PFSK-1 (cell line): ENCODE results near the gene KIDINS220.

Source experiments
- POLR2AphosphoS5 ChIP-seq: IDR thresholded peaks from 2 replicates; pipeline ENCODE4 v1.6.1; 2012; ENCODE audit warnings: low read depth, mild to moderate bottlenecking, control low read depth, low read length, moderate library complexity
- SIN3A ChIP-seq: IDR thresholded peaks from 2 replicates; pipeline ENCODE4 v1.6.1; 2012; ENCODE audit warnings: mild to moderate bottlenecking, low read length, moderate library complexity, borderline replicate concordance; ENCODE audit not compliant: insufficient read depth
- TAF1 ChIP-seq: IDR thresholded peaks from 2 replicates; pipeline ENCODE4 v1.6.1; 2012; ENCODE audit warnings: low read length, control low read depth, borderline replicate concordance; ENCODE audit not compliant: insufficient read depth
- TF ChIP-seq, protein P1 (sequence below), 2 experiments: IDR thresholded peaks; 2 replicates each; pipeline versions ENCODE4 v1.6.1 to v1.8.0; 2011 to 2012; ENCODE audit warnings: low read depth in 2 of 2, low read length in 2 of 2, control low read depth in 1 of 2, inconsistent platforms in 1 of 2, mild to moderate bottlenecking in 1 of 2, moderate library complexity in 1 of 2; ENCODE audit not compliant: insufficient read depth in 1 of 2

DNA sequence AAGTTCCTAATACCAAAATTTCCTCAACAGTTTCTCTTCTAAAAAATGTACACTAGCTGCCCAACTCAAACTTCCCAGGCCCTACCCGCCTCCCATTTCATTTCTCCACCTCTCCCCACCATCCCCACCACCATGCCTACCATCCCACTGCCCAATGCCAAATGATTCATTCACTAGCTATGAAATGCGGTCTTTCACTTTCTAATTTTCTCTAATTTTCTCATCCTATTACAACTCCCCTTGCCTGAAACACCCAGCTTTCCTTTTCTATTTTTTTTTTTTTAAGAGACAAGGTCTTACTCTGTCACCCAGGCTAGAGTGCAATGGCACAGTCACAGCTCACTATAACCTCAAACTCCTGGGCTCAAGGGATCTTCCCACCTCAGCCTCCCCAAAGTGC lies 38.4 kb downstream of the KIDINS220 start:
- no peak for TF ChIP-seq POLR2AphosphoS5
- TF ChIP-seq SIN3A = no peak
- TF ChIP-seq TAF1 = no peak
- TF ChIP-seq, protein P1, sequence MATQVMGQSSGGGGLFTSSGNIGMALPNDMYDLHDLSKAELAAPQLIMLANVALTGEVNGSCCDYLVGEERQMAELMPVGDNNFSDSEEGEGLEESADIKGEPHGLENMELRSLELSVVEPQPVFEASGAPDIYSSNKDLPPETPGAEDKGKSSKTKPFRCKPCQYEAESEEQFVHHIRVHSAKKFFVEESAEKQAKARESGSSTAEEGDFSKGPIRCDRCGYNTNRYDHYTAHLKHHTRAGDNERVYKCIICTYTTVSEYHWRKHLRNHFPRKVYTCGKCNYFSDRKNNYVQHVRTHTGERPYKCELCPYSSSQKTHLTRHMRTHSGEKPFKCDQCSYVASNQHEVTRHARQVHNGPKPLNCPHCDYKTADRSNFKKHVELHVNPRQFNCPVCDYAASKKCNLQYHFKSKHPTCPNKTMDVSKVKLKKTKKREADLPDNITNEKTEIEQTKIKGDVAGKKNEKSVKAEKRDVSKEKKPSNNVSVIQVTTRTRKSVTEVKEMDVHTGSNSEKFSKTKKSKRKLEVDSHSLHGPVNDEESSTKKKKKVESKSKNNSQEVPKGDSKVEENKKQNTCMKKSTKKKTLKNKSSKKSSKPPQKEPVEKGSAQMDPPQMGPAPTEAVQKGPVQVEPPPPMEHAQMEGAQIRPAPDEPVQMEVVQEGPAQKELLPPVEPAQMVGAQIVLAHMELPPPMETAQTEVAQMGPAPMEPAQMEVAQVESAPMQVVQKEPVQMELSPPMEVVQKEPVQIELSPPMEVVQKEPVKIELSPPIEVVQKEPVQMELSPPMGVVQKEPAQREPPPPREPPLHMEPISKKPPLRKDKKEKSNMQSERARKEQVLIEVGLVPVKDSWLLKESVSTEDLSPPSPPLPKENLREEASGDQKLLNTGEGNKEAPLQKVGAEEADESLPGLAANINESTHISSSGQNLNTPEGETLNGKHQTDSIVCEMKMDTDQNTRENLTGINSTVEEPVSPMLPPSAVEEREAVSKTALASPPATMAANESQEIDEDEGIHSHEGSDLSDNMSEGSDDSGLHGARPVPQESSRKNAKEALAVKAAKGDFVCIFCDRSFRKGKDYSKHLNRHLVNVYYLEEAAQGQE (IDR thresholded peaks at IDR 0.05; ENCODE audit: insufficient read depth in 1 of 2, low read depth in 2 of 2, low read length in 2 of 2) = no peak
